Heart left ventricle (tissue), 13 donors: ENCODE measurements around the gene TSSC4.

Experiments
- POLR2A ChIP-seq, 2 donors: fragments of 450-650 bp; IDR thresholded peaks; one replicate each; pipeline ENCODE4 v1.6.1; 2017; ENCODE audit warnings: antibody characterized with exemption in 2 of 2, mild to moderate bottlenecking in 2 of 2, moderate library complexity in 2 of 2
- TF ChIP-seq, protein P1 (sequence below), 12 donors: fragments of 200-600 bp; sonication (generic) in 4 of 12; IDR thresholded peaks; one replicate each; pipeline versions ENCODE4 v1.5.0 to v1.8.0; 2018 to 2022; ENCODE audit warnings: antibody characterized with exemption in 12 of 12, mild to moderate bottlenecking in 5 of 12
- donor health status: ischemic (EF 13 %, LVEDD 7.1; RV severe dilation, severe dysfunction).
- donor health status: DM: no; HTN: yes; CAD: no.
- donor health status: DM: no; HTN: no; CAD: no.
- donor health status: ischemic (EF 25% LVEDD 6.9; RV normal size, moderate dysfunction).
- donor health status: ischemic (EF 25% LVEDD 5.7; RV mildly dilated, moderate dysfunction).
- donor health status: ischemic (EF 35%, LVEDD 5.7; RV mildly dilated, moderate dysfunction).
- donor health status: nonischemic (EF 11% LVEDD 7.7; RV severe dilation, severe dysfunction).
- donor health status: DM: yes; HTN: yes; CAD: no.
- donor health status: PGD.
- donor health status: ischemic (EF 29% LVEDD 5.4; RV normal size, mild dysfunction).
- donor health status: nonischemic (EF 23%, LVEDD 6.1; RV moderate dilation, normal function).

DNA sequence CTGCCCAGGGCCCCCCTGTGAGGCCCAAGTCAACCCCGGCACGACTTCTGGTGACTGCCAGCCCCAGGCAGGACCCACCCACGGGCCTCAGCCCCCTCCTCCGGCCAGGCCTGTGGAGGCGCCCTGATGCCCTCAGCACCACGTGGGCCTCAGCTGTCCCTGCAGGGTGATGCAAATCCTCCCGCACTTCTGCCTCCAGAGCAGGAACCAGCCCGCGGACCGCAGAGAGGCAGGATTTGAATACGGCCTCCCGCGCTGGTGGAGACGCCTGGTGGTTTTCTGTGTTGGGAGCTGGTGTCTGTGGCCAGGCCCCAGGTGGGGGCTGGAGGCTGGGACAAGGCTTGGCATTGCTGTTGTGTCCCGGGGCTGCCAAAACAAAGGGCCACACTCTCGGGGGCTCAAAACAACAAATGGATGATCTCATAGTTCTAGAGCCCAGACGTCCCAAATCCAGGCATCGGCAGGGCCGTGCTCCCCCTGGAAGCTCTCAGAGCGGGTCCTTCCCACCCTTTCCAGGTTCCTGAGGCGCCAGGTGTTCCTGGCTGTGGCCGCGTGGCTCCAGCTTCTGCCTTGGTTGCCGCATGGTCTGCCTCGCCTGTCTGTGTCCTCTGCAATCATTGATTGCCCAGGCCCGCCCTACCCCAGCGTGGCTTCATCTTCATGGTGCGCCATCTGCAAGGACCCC, 24.4 kb downstream of the TSSC4 start:
- TF ChIP-seq, protein P1, sequence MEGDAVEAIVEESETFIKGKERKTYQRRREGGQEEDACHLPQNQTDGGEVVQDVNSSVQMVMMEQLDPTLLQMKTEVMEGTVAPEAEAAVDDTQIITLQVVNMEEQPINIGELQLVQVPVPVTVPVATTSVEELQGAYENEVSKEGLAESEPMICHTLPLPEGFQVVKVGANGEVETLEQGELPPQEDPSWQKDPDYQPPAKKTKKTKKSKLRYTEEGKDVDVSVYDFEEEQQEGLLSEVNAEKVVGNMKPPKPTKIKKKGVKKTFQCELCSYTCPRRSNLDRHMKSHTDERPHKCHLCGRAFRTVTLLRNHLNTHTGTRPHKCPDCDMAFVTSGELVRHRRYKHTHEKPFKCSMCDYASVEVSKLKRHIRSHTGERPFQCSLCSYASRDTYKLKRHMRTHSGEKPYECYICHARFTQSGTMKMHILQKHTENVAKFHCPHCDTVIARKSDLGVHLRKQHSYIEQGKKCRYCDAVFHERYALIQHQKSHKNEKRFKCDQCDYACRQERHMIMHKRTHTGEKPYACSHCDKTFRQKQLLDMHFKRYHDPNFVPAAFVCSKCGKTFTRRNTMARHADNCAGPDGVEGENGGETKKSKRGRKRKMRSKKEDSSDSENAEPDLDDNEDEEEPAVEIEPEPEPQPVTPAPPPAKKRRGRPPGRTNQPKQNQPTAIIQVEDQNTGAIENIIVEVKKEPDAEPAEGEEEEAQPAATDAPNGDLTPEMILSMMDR (IDR thresholded peaks at IDR 0.05), result no peak
- no peak for TF ChIP-seq POLR2A (IDR thresholded peaks at IDR 0.05)
